ENCODE measurements around the gene RBM33. TPM values are rescaled to one million over a fixed set of nuclear protein-coding genes. Genes with fewer than 3 reads are reported as not detected.

The RBM33 gene
- total and polyA plus RNA-seq, 4 donors: 31.9 to 39.1 (median 35.2) TPM

- Histone ChIP-seq H3K9me3 (ENCODE audit: control insufficient read depth, insufficient read depth, low read length) (peaks cover 5% of the 10 kb centered on the region), H3K36me3 (ENCODE audit: control insufficient read depth, insufficient read depth, low read length) (peaks cover 2% of the 10 kb centered on the region), H3K4me1 (ENCODE audit: control insufficient read depth, insufficient read depth, low read length) (no peaks in the 10 kb centered on the region), H3K4me3 (ENCODE audit: low read depth, low read length) (no peak overlapping the region), H3K27ac (ENCODE audit: low read depth, low read length) (no peak overlapping the region), H3K27me3 (ENCODE audit: control insufficient read depth, insufficient read depth, low read length) (no peaks in the 10 kb centered on the region)
- WGBS (ENCODE audit: insufficient coverage): 100% methylated on average over 1 of the region's 2 CpGs
- no peak for DNase-seq (ENCODE audit: low read depth in 4 of 6, low spot score in 6 of 6)
Observed at GRCh38 chr7:155653803-155654202, 9.3 kb downstream of the RBM33 start.

GRCh38 chr7:155656891-155657290 lies 12.4 kb downstream of the RBM33 start:
- Histone ChIP-seq H3K4me3 (ENCODE audit: low read depth, low read length) (no peak overlapping the region), H3K9me3 (ENCODE audit: control insufficient read depth, insufficient read depth, low read length) (peaks cover 2% of the 10 kb centered on the region), H3K36me3 (ENCODE audit: control insufficient read depth, insufficient read depth, low read length) (no peaks in the 10 kb centered on the region), H3K27me3 (ENCODE audit: control insufficient read depth, insufficient read depth, low read length) (no peaks in the 10 kb centered on the region), H3K4me1 (ENCODE audit: control insufficient read depth, insufficient read depth, low read length) (no peaks in the 10 kb centered on the region), H3K27ac (ENCODE audit: low read depth, low read length) (no peak overlapping the region)
- 0% methylated on average over 1 of the region's 7 CpGs for WGBS (ENCODE audit: insufficient coverage)
- no peak for DNase-seq (ENCODE audit: low read depth in 4 of 6, low spot score in 6 of 6)

GRCh38 chr7:155660059-155660757 lies 15.7 kb downstream of the RBM33 start:
- no CpG with 5 or more reads among the region's 5 CpGs for WGBS (ENCODE audit: insufficient coverage)
- no peaks in the 10 kb centered on the region for H3K27me3 ChIP-seq (ENCODE audit: control insufficient read depth, insufficient read depth, low read length)
- DNase-seq (ENCODE audit: low read depth in 4 of 6, low spot score in 6 of 6): no peak
- no peak overlapping the region for H3K4me3 ChIP-seq (ENCODE audit: low read depth, low read length)
- H3K36me3 ChIP-seq (ENCODE audit: control insufficient read depth, insufficient read depth, low read length): no peaks in the 10 kb centered on the region
- no peak overlapping the region for H3K27ac ChIP-seq (ENCODE audit: low read depth, low read length)
- peaks cover 10% of the 10 kb centered on the region for H3K4me1 ChIP-seq (ENCODE audit: control insufficient read depth, insufficient read depth, low read length)
- H3K9me3 ChIP-seq (ENCODE audit: control insufficient read depth, insufficient read depth, low read length): peaks cover 2% of the 10 kb centered on the region

GRCh38 chr7:155660758-155661093 lies 16.3 kb downstream of the RBM33 start:
- peaks cover 2% of the 10 kb centered on the region for H3K9me3 ChIP-seq (ENCODE audit: control insufficient read depth, insufficient read depth, low read length)
- H3K36me3 ChIP-seq (ENCODE audit: control insufficient read depth, insufficient read depth, low read length): no peaks in the 10 kb centered on the region
- H3K4me1 ChIP-seq (ENCODE audit: control insufficient read depth, insufficient read depth, low read length): peaks cover 11% of the 10 kb centered on the region
- no peak overlapping the region for H3K27ac ChIP-seq (ENCODE audit: low read depth, low read length)
- no peaks in the 10 kb centered on the region for H3K27me3 ChIP-seq (ENCODE audit: control insufficient read depth, insufficient read depth, low read length)
- no peak for DNase-seq (ENCODE audit: low read depth in 4 of 6, low spot score in 6 of 6)
- no CpG with 5 or more reads among the region's 1 CpG for WGBS (ENCODE audit: insufficient coverage)
- no peak overlapping the region for H3K4me3 ChIP-seq (ENCODE audit: low read depth, low read length)

GRCh38 chr7:155662343-155663043 lies 18.0 kb downstream of the RBM33 start:
- H3K4me3 ChIP-seq (ENCODE audit: low read depth, low read length): no peak overlapping the region
- no peak overlapping the region for H3K27ac ChIP-seq (ENCODE audit: low read depth, low read length)
- DNase-seq (ENCODE audit: low read depth in 4 of 6, low spot score in 6 of 6): no peak
- peaks cover 11% of the 10 kb centered on the region for H3K4me1 ChIP-seq (ENCODE audit: control insufficient read depth, insufficient read depth, low read length)
- no peaks in the 10 kb centered on the region for H3K27me3 ChIP-seq (ENCODE audit: control insufficient read depth, insufficient read depth, low read length)
- H3K36me3 ChIP-seq (ENCODE audit: control insufficient read depth, insufficient read depth, low read length): no peaks in the 10 kb centered on the region
- WGBS (ENCODE audit: insufficient coverage): 89% methylated on average over 5 of the region's 5 CpGs
- H3K9me3 ChIP-seq (ENCODE audit: control insufficient read depth, insufficient read depth, low read length): peaks cover 2% of the 10 kb centered on the region

- WGBS (ENCODE audit: insufficient coverage): 100% methylated on average over 2 of the region's 4 CpGs
- Histone ChIP-seq H3K4me1 (ENCODE audit: control insufficient read depth, insufficient read depth, low read length) (peaks cover 11% of the 10 kb centered on the region), H3K36me3 (ENCODE audit: control insufficient read depth, insufficient read depth, low read length) (no peaks in the 10 kb centered on the region), H3K27ac (ENCODE audit: low read depth, low read length) (no peak overlapping the region), H3K9me3 (ENCODE audit: control insufficient read depth, insufficient read depth, low read length) (peaks cover 2% of the 10 kb centered on the region), H3K4me3 (ENCODE audit: low read depth, low read length) (no peak overlapping the region), H3K27me3 (ENCODE audit: control insufficient read depth, insufficient read depth, low read length) (no peaks in the 10 kb centered on the region)
- DNase-seq (ENCODE audit: low read depth in 4 of 6, low spot score in 6 of 6): no peak
Observed at GRCh38 chr7:155663937-155664336, 19.5 kb downstream of the RBM33 start.

GRCh38 chr7:155665079-155665956 lies 20.9 kb downstream of the RBM33 start:
- Histone ChIP-seq H3K27ac (ENCODE audit: low read depth, low read length) (no peak overlapping the region), H3K4me3 (ENCODE audit: low read depth, low read length) (no peak overlapping the region), H3K4me1 (ENCODE audit: control insufficient read depth, insufficient read depth, low read length) (peaks cover 21% of the 10 kb centered on the region), H3K36me3 (ENCODE audit: control insufficient read depth, insufficient read depth, low read length) (no peaks in the 10 kb centered on the region), H3K27me3 (ENCODE audit: control insufficient read depth, insufficient read depth, low read length) (no peaks in the 10 kb centered on the region), H3K9me3 (ENCODE audit: control insufficient read depth, insufficient read depth, low read length) (no peaks in the 10 kb centered on the region)
- DNase-seq (ENCODE audit: low read depth in 4 of 6, low spot score in 6 of 6): no peak
- 96% methylated on average over 8 of the region's 9 CpGs for WGBS (ENCODE audit: insufficient coverage)

GRCh38 chr7:155665957-155666287 lies 21.5 kb downstream of the RBM33 start:
- H3K36me3 ChIP-seq (ENCODE audit: control insufficient read depth, insufficient read depth, low read length): no peaks in the 10 kb centered on the region
- 74% methylated on average over 2 of the region's 3 CpGs for WGBS (ENCODE audit: insufficient coverage)

GRCh38 chr7:155667241-155667829 lies 22.9 kb downstream of the RBM33 start:
- Histone ChIP-seq H3K27me3 (ENCODE audit: control insufficient read depth, insufficient read depth, low read length) (no peaks in the 10 kb centered on the region), H3K36me3 (ENCODE audit: control insufficient read depth, insufficient read depth, low read length) (no peaks in the 10 kb centered on the region), H3K4me1 (ENCODE audit: control insufficient read depth, insufficient read depth, low read length) (peaks cover 20% of the 10 kb centered on the region), H3K27ac (ENCODE audit: low read depth, low read length) (no peak overlapping the region), H3K9me3 (ENCODE audit: control insufficient read depth, insufficient read depth, low read length) (no peaks in the 10 kb centered on the region), H3K4me3 (ENCODE audit: low read depth, low read length) (no peak overlapping the region)
- DNase-seq (ENCODE audit: low read depth in 4 of 6, low spot score in 6 of 6): no peak
- WGBS (ENCODE audit: insufficient coverage): no CpG with 5 or more reads among the region's 6 CpGs

More at GRCh38 chr7:155665957-155666287, 21.5 kb downstream of the RBM33 start:
- Histone ChIP-seq H3K27ac (ENCODE audit: low read depth, low read length) (no peak overlapping the region), H3K27me3 (ENCODE audit: control insufficient read depth, insufficient read depth, low read length) (no peaks in the 10 kb centered on the region), H3K4me3 (ENCODE audit: low read depth, low read length) (no peak overlapping the region), H3K9me3 (ENCODE audit: control insufficient read depth, insufficient read depth, low read length) (no peaks in the 10 kb centered on the region), H3K4me1 (ENCODE audit: control insufficient read depth, insufficient read depth, low read length) (peaks cover 21% of the 10 kb centered on the region)
- DNase-seq (ENCODE audit: low read depth in 4 of 6, low spot score in 6 of 6): no peak
